Adrenal gland (tissue), 5 donors: ENCODE data around the gene CTXN2.

Experiments used
- POLR2A ChIP-seq, 2 donors: fragments of 450-650 bp; IDR thresholded peaks; one replicate each; pipeline ENCODE4 v1.6.1; 2017; ENCODE audit warnings: antibody characterized with exemption in 2 of 2, mild to moderate bottlenecking in 2 of 2, moderate library complexity in 1 of 2
- TF ChIP-seq, protein P1 (sequence below), 6 experiments: fragments of 450-650 bp in 4 of 6; fragments of 200-600 bp in 2 of 6; sonication (generic) in 1 of 6; IDR thresholded peaks; 1 replicate in 5 of 6; 2 replicates in 1 of 6; pipeline versions ENCODE4 v1.5.1 to v1.8.0; 2016 to 2021; ENCODE audit warnings: antibody characterized with exemption in 6 of 6, mild to moderate bottlenecking in 2 of 6, moderate library complexity in 1 of 6
- donor health status: DM: no; HTN: no; CAD: no.

GRCh38 chr15:48190932-48191573 is 412 bp upstream of the CTXN2 start:
- TF ChIP-seq, protein P1, sequence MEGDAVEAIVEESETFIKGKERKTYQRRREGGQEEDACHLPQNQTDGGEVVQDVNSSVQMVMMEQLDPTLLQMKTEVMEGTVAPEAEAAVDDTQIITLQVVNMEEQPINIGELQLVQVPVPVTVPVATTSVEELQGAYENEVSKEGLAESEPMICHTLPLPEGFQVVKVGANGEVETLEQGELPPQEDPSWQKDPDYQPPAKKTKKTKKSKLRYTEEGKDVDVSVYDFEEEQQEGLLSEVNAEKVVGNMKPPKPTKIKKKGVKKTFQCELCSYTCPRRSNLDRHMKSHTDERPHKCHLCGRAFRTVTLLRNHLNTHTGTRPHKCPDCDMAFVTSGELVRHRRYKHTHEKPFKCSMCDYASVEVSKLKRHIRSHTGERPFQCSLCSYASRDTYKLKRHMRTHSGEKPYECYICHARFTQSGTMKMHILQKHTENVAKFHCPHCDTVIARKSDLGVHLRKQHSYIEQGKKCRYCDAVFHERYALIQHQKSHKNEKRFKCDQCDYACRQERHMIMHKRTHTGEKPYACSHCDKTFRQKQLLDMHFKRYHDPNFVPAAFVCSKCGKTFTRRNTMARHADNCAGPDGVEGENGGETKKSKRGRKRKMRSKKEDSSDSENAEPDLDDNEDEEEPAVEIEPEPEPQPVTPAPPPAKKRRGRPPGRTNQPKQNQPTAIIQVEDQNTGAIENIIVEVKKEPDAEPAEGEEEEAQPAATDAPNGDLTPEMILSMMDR (IDR thresholded peaks at IDR 0.05) = no peak
- TF ChIP-seq POLR2A (IDR thresholded peaks at IDR 0.05) = no peak
